HG03108 (cell line): Measurements from ENCODE around the gene ATXN1.

ENCODE experiments used
- ATAC-seq: cut with Tn5 transposase; IDR thresholded peaks from one replicate; pipeline ENCODE4 v1.9.1; 2021; ENCODE audit warnings: moderate library complexity; ENCODE audit not compliant: unreplicated experiment

The ATXN1 gene

GRCh38 chr6:16354692-16355091 is 406.6 kb downstream of the ATXN1 start:
- ATAC-seq: no peak

- no peak for ATAC-seq
Measured at GRCh38 chr6:16352821-16353438, 408.3 kb downstream of the ATXN1 start.

- ATAC-seq: no peak
Measured at GRCh38 chr6:16352258-16352635, 409.0 kb downstream of the ATXN1 start.

- ATAC-seq: no peak
Measured at GRCh38 chr6:16349544-16349943, 411.7 kb downstream of the ATXN1 start.

GRCh38 chr6:16346831-16347230 is 414.4 kb downstream of the ATXN1 start:
- ATAC-seq: no peak

- no peak for ATAC-seq
Measured at GRCh38 chr6:16345449-16346330, 415.6 kb downstream of the ATXN1 start.

GRCh38 chr6:16344756-16345155 is 416.5 kb downstream of the ATXN1 start:
- no peak for ATAC-seq

- no peak for ATAC-seq
Measured at GRCh38 chr6:16343593-16343992, 417.7 kb downstream of the ATXN1 start.

GRCh38 chr6:16339265-16339587 is 422.0 kb downstream of the ATXN1 start:
- no peak for ATAC-seq

GRCh38 chr6:16338577-16339264 is 422.5 kb downstream of the ATXN1 start:
- ATAC-seq: no peak

- ATAC-seq: no peak
Measured at GRCh38 chr6:16337295-16337975, 423.8 kb downstream of the ATXN1 start.

GRCh38 chr6:16336911-16337294 is 424.4 kb downstream of the ATXN1 start:
- ATAC-seq: no peak

- no peak for ATAC-seq
Measured at GRCh38 chr6:16336056-16336818, 425.0 kb downstream of the ATXN1 start.

- no peak for ATAC-seq
Measured at GRCh38 chr6:16335176-16335575, 426.1 kb downstream of the ATXN1 start.

- ATAC-seq: no peak
Measured at GRCh38 chr6:16334671-16335070, 426.6 kb downstream of the ATXN1 start.

- ATAC-seq: no peak
Measured at GRCh38 chr6:16333580-16333979, 427.7 kb downstream of the ATXN1 start.

GRCh38 chr6:16332175-16332542 is 429.1 kb downstream of the ATXN1 start:
- peak; percentile 90 for ATAC-seq

GRCh38 chr6:16331384-16332174 is 429.7 kb downstream of the ATXN1 start:
- peak; percentile 2 for ATAC-seq

- no peak for ATAC-seq
Measured at GRCh38 chr6:16329233-16329632, 432.0 kb downstream of the ATXN1 start.

GRCh38 chr6:16327777-16328325 is 433.4 kb downstream of the ATXN1 start:
- ATAC-seq: no peak
